AG09319 (cell line): ENCODE measurements around the gene ARSI.

ENCODE experiments used
- DNase-seq: peaks from one replicate; pipeline ENCODE4 v3.0.0-alpha.2; 2010; ENCODE audit warnings: low read depth; ENCODE audit errors: extremely low read depth
- TF ChIP-seq, protein P1 (sequence below): IDR thresholded peaks from 2 replicates; pipeline ENCODE4 v1.5.1; 2011; ENCODE audit warnings: low read depth, mild to moderate bottlenecking, inconsistent platforms, low read length, moderate library complexity

ARSI gene

DNA sequence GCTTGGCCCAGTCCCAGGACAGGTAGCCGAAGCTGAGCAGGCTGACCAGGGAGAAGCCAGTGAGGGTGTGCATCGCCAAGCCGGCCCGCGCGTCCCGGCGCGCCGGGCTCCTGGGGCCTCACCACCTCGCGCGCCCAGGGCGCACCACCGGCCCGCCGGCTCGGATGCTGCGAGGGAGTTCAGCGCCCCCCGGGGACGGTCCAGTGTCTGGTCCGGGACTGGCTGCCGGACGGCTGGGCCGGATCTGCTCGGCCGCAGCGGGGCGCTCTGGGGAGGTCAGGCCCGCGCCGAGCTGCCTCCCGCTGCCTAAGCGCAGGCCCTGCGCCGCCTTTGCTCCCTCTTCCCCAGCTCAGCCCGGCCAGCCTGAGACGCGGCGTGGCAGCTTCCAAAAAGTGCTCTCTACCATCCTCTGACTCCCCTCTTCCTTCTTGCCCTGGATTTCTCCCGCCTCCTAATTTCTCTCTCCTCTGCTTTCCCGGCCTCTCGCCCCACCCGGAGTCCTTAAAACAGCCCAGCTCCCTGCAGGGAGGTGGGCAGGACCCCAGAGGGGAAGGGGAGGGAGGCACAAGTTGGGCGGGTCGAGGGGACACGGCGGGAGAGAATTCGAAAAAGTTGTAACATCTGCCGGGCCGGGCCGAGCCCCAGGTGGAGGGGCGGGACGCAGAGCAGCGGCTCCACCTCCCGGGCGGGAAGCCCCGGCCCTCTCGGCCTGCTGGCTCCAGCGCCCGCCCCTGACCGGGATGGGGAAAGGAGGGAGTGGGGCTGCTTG is at the start of gene ARSI:
Gene ARSI (minus strand): TSS at position 605 of the 769 bp plus-strand sequence. CDS start 532 bp downstream, at position 73.
- TF ChIP-seq, protein P1, sequence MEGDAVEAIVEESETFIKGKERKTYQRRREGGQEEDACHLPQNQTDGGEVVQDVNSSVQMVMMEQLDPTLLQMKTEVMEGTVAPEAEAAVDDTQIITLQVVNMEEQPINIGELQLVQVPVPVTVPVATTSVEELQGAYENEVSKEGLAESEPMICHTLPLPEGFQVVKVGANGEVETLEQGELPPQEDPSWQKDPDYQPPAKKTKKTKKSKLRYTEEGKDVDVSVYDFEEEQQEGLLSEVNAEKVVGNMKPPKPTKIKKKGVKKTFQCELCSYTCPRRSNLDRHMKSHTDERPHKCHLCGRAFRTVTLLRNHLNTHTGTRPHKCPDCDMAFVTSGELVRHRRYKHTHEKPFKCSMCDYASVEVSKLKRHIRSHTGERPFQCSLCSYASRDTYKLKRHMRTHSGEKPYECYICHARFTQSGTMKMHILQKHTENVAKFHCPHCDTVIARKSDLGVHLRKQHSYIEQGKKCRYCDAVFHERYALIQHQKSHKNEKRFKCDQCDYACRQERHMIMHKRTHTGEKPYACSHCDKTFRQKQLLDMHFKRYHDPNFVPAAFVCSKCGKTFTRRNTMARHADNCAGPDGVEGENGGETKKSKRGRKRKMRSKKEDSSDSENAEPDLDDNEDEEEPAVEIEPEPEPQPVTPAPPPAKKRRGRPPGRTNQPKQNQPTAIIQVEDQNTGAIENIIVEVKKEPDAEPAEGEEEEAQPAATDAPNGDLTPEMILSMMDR: peak; percentile 16
- DNase-seq: no peak

- peak; percentile 41 for DNase-seq
- TF ChIP-seq, protein P1: peak; percentile 70
These were observed 48.0 kb upstream of the ARSI start for GRCh38 chr5:150350524-150351344.

DNA sequence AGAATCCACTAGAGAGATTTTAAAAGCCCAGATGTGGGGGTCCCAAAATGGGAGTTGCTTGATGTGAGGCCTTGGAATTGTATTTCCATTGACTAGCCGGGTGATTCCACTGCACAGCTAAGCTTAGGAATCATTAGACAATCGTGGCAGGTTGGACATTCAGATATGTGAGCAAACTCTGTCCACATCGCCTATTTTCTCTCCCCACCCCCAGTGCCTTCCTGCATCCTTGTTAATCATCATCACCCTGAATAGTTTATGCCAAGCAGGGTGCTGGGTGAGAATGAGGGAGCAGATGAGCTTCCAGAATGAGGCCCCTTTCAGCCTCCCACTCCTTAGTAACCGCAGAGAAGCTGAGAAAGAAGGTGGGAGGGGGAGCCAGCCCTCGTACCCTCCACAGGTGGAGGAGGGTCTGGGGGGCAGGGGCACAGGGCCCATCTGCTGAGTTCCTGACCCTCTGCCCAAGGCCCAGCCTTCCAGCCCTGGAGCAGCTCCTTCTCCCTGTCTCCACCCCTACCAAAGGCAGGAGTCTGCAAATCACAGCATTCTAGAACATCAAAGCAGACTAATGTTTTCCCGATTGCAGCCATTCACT is 47.1 kb upstream of the ARSI start:
- no peak for DNase-seq
- TF ChIP-seq, protein P1: no peak

DNA sequence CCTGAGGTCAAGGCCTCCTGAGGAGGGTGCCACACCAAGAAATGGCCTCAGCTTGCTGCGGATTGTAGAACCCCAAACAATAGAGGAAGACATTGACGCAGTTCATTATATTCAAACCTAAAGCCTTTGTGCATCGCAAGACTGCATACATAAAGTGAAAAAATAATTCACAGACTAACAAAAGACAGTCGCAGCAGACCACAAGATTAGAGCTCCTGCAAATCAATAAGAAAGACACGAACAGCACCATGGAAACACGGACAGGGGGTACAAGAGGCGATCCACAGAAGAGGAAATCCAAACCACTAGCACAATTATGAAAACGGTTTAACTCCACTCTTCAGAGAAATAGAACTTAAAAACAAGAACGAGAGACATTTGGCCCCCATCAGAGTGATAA is 44.7 kb upstream of the ARSI start:
- no peak for DNase-seq
- TF ChIP-seq, protein P1: no peak

- no peak for DNase-seq
- TF ChIP-seq, protein P1: no peak
These were observed 44.3 kb upstream of the ARSI start for GRCh38 chr5:150347003-150347402.

DNA sequence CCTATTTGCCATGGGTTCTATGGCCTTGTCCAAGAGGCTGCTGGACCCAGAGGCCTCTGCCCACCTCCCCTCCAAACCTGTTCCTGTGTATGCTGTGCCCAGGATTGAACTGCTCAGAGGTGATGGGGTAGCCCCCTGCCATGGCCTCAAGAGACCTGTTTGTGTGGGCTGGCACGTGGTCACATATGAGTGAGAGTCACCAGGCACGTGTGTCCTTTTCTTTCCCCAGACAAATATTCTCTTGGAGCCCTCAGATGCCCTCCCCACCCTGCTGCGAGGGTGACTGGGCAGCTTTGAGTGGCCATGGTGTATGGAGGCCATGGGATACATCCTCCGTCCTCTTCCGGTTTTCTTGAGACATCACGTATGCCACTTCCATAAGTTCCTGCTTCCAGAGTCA is 43.9 kb upstream of the ARSI start:
- no peak for DNase-seq
- TF ChIP-seq, protein P1: no peak
